ENCODE results near the gene SVIL. TPM values are rescaled to one million over a fixed set of nuclear protein-coding genes. Genes with fewer than 3 reads are reported as not detected.
A peak's percentile ranks its signal among the peaks of the same experiment; 100 is the strongest.

SVIL gene
- total and polyA plus RNA-seq, 8 donors, result 8.6 to 53.8 (median 20.4) TPM

GRCh38 chr10:29535012-29535777, 99.6 kb downstream of the SVIL start:
- H3K27ac ChIP-seq, result peak overlapping the region; percentile 44 to 84 (median 78)
- peak overlapping the region in 1 of 4 donors; percentile 20 for H3K4me3 ChIP-seq
- peaks cover 23 to 32% (median 31%) of the 10 kb centered on the region in 3 donors for H3K4me1 ChIP-seq
- ATAC-seq (peak; percentile 91 to 95 (median 94)), DNase-seq (peak; percentile 88 to 93 (median 92)), FAIRE-seq (no peak)
- intact Hi-C loops (cut with DNase I), result no loop called here
- H3K9me3 ChIP-seq, result no peaks in the 10 kb centered on the region
- no peaks in the 10 kb centered on the region for H3K27me3 ChIP-seq
- TF ChIP-seq, protein P1, sequence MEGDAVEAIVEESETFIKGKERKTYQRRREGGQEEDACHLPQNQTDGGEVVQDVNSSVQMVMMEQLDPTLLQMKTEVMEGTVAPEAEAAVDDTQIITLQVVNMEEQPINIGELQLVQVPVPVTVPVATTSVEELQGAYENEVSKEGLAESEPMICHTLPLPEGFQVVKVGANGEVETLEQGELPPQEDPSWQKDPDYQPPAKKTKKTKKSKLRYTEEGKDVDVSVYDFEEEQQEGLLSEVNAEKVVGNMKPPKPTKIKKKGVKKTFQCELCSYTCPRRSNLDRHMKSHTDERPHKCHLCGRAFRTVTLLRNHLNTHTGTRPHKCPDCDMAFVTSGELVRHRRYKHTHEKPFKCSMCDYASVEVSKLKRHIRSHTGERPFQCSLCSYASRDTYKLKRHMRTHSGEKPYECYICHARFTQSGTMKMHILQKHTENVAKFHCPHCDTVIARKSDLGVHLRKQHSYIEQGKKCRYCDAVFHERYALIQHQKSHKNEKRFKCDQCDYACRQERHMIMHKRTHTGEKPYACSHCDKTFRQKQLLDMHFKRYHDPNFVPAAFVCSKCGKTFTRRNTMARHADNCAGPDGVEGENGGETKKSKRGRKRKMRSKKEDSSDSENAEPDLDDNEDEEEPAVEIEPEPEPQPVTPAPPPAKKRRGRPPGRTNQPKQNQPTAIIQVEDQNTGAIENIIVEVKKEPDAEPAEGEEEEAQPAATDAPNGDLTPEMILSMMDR (IDR thresholded peaks at IDR 0.05), result peak; percentile 65 to 78 (median 72)
- H3K36me3 ChIP-seq, result peaks cover 0 to 5% (median 0%) of the 10 kb centered on the region in 3 donors
- WGBS, 2 donors, result 8 to 14% methylated on average over 11 of the region's 11 CpGs

DNA sequence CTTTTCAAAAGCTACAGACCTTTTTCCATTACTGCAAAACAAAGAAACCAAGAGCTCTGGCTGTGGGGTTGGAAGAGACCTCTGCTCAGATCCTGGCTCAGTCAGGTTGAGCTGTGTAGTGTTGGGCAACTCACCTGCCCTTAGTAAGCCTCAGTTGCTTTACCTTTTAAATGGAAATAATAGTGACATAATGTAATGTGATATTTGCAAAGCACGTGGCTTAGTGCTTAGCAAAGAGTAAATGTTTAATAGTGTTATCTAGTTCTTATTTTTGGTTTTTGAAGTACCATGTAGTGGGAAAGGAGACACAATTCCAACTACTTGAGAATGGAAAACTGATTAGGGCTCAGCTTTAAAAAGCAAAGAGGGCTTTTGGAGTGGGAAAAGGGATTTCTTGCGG, 100.2 kb downstream of the SVIL start:
- ATAC-seq (peak; percentile 47 to 59 (median 54)), DNase-seq (no peak), FAIRE-seq (no peak)
- peak overlapping the region in 1 of 4 donors; percentile 20 for H3K4me3 ChIP-seq
- H3K27me3 ChIP-seq, result no peaks in the 10 kb centered on the region
- intact Hi-C loops (cut with DNase I), result no loop called here
- H3K4me1 ChIP-seq, result peaks cover 23 to 32% (median 31%) of the 10 kb centered on the region in 3 donors
- 12 to 14% methylated on average over 2 of the region's 2 CpGs for WGBS, 2 donors
- H3K9me3 ChIP-seq, result no peaks in the 10 kb centered on the region
- H3K36me3 ChIP-seq, result peaks cover 0 to 4% (median 0%) of the 10 kb centered on the region in 3 donors
- peak overlapping the region; percentile 44 to 84 (median 78) for H3K27ac ChIP-seq
- TF ChIP-seq, protein P1 (IDR thresholded peaks at IDR 0.05), result no peak

DNA sequence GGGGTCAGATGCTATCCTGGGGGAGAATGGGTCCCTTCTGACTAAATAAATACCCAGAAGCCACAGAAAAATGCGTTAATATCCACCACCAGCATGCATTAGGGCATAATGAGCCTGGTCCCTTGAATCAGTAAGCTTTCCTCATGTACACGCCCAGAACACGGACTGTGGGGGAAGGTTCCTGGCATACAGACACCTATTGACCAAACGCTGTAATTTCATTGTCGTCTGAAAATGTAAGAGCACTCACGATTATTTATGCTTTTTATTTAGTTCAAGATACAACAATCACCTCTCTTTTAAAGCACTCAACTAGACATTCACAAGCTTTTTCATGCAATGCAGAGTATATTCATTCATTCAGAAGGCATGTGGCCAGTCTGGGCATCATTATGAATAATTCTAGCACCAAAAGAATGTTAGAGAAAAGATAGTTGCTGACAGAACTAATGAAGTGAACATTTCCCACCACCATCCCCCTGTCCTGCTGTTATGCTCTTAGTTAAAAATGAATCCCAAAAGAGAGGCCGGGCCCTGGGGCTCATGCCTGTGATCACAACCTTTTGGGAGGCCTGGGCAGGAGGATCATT, 101.0 kb downstream of the SVIL start:
- ATAC-seq (peak; percentile 26 to 44 (median 36)), FAIRE-seq (no peak), DNase-seq (peak in 1 of 6 donors; percentile 32)
- Histone ChIP-seq H3K9me3 (no peaks in the 10 kb centered on the region), H3K27me3 (no peaks in the 10 kb centered on the region), H3K27ac (peak overlapping the region in 3 of 4 donors; percentile 44 to 84 (median 78)), H3K36me3 (peaks cover 0 to 4% (median 3%) of the 10 kb centered on the region in 3 donors), H3K4me1 (peaks cover 23 to 32% (median 31%) of the 10 kb centered on the region in 3 donors), H3K4me3 (no peak overlapping the region)
- TF ChIP-seq, protein P1 (IDR thresholded peaks at IDR 0.05), result no peak
- intact Hi-C loops (cut with DNase I), result no loop called here
- 25 to 27% methylated on average over 7 of the region's 7 CpGs for WGBS, 2 donors

DNA sequence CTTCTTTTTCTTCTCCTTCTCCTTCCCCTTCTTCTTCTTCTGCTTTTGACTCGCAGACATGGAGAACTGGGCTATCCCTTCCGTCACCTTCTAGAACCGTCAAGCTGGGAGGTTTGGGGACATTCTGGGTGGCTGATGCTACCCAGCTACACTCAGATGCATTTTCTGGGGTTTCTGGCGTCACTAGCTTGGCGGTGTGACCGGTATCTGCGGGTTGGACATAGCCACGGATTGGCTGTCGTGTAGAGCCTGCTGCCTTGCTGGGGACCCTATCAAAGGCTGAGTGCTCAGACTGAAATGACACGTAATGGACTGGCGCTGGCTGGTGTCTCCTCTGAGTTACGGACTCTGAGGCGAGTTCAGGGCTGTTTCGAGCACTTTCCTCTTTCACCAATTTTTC, 101.7 kb downstream of the SVIL start:
- intact Hi-C loops (cut with DNase I), result no loop called here
- Histone ChIP-seq H3K27me3 (no peaks in the 10 kb centered on the region), H3K9me3 (no peaks in the 10 kb centered on the region), H3K27ac (peak overlapping the region in 1 of 4 donors; percentile 84), H3K4me3 (no peak overlapping the region), H3K4me1 (peaks cover 23 to 32% (median 31%) of the 10 kb centered on the region in 3 donors), H3K36me3 (peaks cover 0 to 4% (median 3%) of the 10 kb centered on the region in 3 donors)
- TF ChIP-seq, protein P1 (IDR thresholded peaks at IDR 0.05), result no peak
- no peak for FAIRE-seq
- 85 to 87% methylated on average over 14 of the region's 14 CpGs for WGBS, 2 donors
- DNase-seq, result no peak
- ATAC-seq, result no peak

All from pancreas (tissue), 10 donors.